Measurements from ENCODE around the gene DAGLB. TPM values are rescaled to one million over a fixed set of nuclear protein-coding genes. Genes with fewer than 3 reads are reported as not detected.
"Not testable (repeated sequence)": the region's sequence is repeated elsewhere in the genome, so short reads cannot be mapped to it uniquely, and the experiment has no call there.

DAGLB gene
- total RNA-seq, 6 experiments from 2014 or later, result 8.9 to 12.7 (median 11.7) TPM

DNA sequence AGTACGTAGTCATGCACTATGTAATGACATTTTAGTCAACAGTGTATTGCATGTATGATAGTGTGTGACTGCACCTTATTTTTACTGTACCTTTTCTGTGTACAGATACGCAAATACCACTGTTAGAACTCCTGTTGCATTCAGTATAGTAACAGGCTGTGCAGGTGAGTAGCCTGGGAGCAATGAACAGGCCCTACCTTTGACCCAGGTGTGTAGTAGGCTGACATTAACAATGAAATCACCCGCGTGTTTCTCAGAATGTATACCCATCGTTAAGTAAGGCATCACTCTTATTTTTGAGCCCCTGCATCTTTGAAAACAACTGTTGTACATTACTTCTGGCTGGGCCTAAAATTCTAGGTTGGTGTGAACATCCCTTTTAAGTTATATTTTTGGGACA lies 41.6 kb downstream of the DAGLB start:
- DNase-seq (no peak), ATAC-seq (no peak)
- peaks cover 2 to 83% (median 32%) of the 10 kb centered on the region in 4 donors for H3K36me3 ChIP-seq
- intact Hi-C loops (cut with DNase I), result no loop called here
- no peak overlapping the region for H3K4me3 ChIP-seq
- H3K9me3 ChIP-seq, result no peaks in the 10 kb centered on the region
- no peak overlapping the region for H3K27ac ChIP-seq
- no peaks in the 10 kb centered on the region for H3K4me1 ChIP-seq
- no peaks in the 10 kb centered on the region for H3K27me3 ChIP-seq
- WGBS (ENCODE audit: insufficient coverage, low coverage, low lambda C conversion rate, missing lambda C conversion rate), result 88% methylated on average over 5 of the region's 5 CpGs
- no peak for TF ChIP-seq CTCF (IDR thresholded peaks at IDR 0.05)
- TF ChIP-seq POLR2A (IDR thresholded peaks at IDR 0.05), result no peak

DNA sequence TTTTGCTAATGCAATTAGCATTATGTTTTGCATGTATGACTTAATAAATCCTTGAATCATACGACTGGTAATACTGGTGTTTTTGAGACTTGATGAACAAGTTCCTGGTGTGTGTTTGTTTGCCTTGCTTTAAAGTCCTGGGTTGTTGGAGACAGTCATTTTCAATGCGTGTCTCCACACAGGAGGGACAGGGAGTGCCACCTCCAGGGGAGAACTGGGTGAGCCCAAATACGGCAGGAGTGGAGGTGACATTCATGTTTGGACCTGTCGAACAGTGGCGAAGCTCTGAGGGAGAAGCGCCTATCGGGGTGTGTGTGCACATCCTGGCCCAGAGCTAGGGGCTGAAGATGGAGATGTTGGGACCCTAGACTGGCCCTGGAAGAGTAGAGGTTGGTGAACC lies 43.8 kb downstream of the DAGLB start:
- no peak for DNase-seq
- ATAC-seq, result peak in 2 of 4 donors; percentile 20 to 24
- intact Hi-C loops (cut with DNase I), result no loop called here
- TF ChIP-seq POLR2A (IDR thresholded peaks at IDR 0.05) (no peak), CTCF (IDR thresholded peaks at IDR 0.05) (no peak)
- Histone ChIP-seq H3K4me3 (no peak overlapping the region), H3K36me3 (peaks cover 3 to 84% (median 34%) of the 10 kb centered on the region in 4 donors), H3K4me1 (peaks cover 0 to 5% (median 0%) of the 10 kb centered on the region in 4 donors), H3K27me3 (no peaks in the 10 kb centered on the region), H3K9me3 (no peaks in the 10 kb centered on the region), H3K27ac (no peak overlapping the region)
- 100% methylated on average over 2 of the region's 7 CpGs for WGBS (ENCODE audit: insufficient coverage, low coverage, low lambda C conversion rate, missing lambda C conversion rate)

GRCh38 chr7:6402741-6403140 lies 45.0 kb downstream of the DAGLB start:
- Histone ChIP-seq H3K27me3 (no peaks in the 10 kb centered on the region), H3K36me3 (peaks cover 3 to 72% (median 29%) of the 10 kb centered on the region in 4 donors), H3K4me3 (no peak overlapping the region), H3K27ac (no peak overlapping the region), H3K9me3 (no peaks in the 10 kb centered on the region), H3K4me1 (peaks cover 0 to 5% (median 0%) of the 10 kb centered on the region in 4 donors)
- DNase-seq (no peak), ATAC-seq (no peak)
- TF ChIP-seq CTCF (IDR thresholded peaks at IDR 0.05), result no peak
- TF ChIP-seq POLR2A (IDR thresholded peaks at IDR 0.05), result no peak
- intact Hi-C loops (cut with DNase I), result no loop called here
- 92% methylated on average over 13 of the region's 13 CpGs for WGBS (ENCODE audit: insufficient coverage, low coverage, low lambda C conversion rate, missing lambda C conversion rate)

DNA sequence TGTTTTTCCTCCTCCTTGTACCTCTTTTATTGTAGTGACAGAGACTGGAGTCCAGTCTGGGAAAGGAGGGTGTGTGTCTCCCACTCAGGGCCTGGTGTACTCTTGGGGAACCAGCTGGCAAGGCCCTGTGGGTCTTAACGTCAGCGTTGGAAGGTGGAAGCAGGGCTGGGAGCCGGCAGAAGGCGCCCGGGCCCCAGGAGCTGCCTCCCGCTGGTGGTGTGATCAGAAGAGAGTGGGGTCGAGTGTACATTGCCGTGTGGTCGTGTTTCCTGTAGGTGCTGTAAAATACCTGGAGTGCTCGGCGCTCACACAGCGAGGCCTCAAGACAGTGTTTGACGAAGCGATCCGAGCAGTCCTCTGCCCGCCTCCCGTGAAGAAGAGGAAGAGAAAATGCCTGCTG lies 45.7 kb downstream of the DAGLB start:
- intact Hi-C loops (cut with DNase I), result no loop called here
- TF ChIP-seq POLR2A (IDR thresholded peaks at IDR 0.05), result no peak
- TF ChIP-seq CTCF (IDR thresholded peaks at IDR 0.05), result no peak
- WGBS (ENCODE audit: insufficient coverage, low coverage, low lambda C conversion rate, missing lambda C conversion rate), result 77% methylated on average over 11 of the region's 17 CpGs
- Histone ChIP-seq H3K4me3 (no peak overlapping the region), H3K27ac (no peak overlapping the region), H3K4me1 (peaks cover 0 to 5% (median 0%) of the 10 kb centered on the region in 4 donors), H3K27me3 (no peaks in the 10 kb centered on the region), H3K9me3 (no peaks in the 10 kb centered on the region), H3K36me3 (peaks cover 3 to 65% (median 25%) of the 10 kb centered on the region in 4 donors)
- no peak for DNase-seq
- ATAC-seq, result peak in 2 of 4 donors; percentile 18 to 34

GRCh38 chr7:6401536-6401935 lies 46.2 kb downstream of the DAGLB start:
- peaks cover 0 to 5% (median 2%) of the 10 kb centered on the region in 4 donors for H3K4me1 ChIP-seq
- no peaks in the 10 kb centered on the region for H3K27me3 ChIP-seq
- intact Hi-C loops (cut with DNase I), result no loop called here
- H3K9me3 ChIP-seq, result no peaks in the 10 kb centered on the region
- ATAC-seq (no peak), DNase-seq (no peak)
- peaks cover 3 to 61% (median 25%) of the 10 kb centered on the region in 4 donors for H3K36me3 ChIP-seq
- 90% methylated on average over 8 of the region's 10 CpGs for WGBS (ENCODE audit: insufficient coverage, low coverage, low lambda C conversion rate, missing lambda C conversion rate)
- TF ChIP-seq CTCF (IDR thresholded peaks at IDR 0.05) (no peak), POLR2A (IDR thresholded peaks at IDR 0.05) (no peak)
- no peak overlapping the region for H3K4me3 ChIP-seq
- H3K27ac ChIP-seq, result no peak overlapping the region

- H3K27me3 ChIP-seq; ATAC-seq; H3K4me1 ChIP-seq; DNase-seq; H3K27ac ChIP-seq; H3K4me3 ChIP-seq; H3K9me3 ChIP-seq; intact Hi-C loops (cut with DNase I): not testable (repeated sequence)
- 63% methylated on average over 7 of the region's 19 CpGs for WGBS (ENCODE audit: insufficient coverage, low coverage, low lambda C conversion rate, missing lambda C conversion rate)
- peaks cover 3 to 52% (median 23%) of the 10 kb centered on the region in 4 donors for H3K36me3 ChIP-seq
These were observed 47.3 kb downstream of the DAGLB start for GRCh38 chr7:6400243-6401105.

Measured in right lobe of liver (tissue), 6 donors.